ENCODE data around the gene ZNG1F. TPM values are rescaled to one million over a fixed set of nuclear protein-coding genes. Genes with fewer than 3 reads are reported as not detected.
A peak's percentile ranks its signal among the peaks of the same experiment; 100 is the strongest.
"Not testable (repeated sequence)": the region's sequence is repeated elsewhere in the genome, so short reads cannot be mapped to it uniquely, and the experiment has no call there.

ZNG1F gene
- polyA plus RNA-seq, 2 of the 4 experiments (the other 2 are of a cell fraction), result 9.9 to 39.1 TPM

DNA sequence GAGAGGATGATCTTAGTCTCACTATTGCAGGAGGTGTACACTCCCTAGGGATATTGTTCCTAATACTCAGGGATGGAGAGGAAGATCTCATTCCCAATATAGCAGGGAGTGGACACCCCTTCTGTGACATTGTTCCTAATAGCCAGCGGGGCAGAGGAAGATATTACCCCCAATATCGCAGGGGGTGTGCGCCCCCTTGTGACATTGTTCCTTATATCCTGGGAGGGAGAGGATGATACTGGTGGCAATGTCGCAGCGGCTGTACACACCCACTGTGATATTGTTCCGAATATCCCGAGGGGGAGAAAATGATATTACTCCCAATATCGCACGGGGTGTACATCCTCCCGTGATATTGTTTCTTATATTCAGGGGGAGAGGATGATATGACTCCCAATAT is 78.2 kb downstream of the ZNG1F start:
- peak in 1 of 2 experiments; percentile 11 for DNase-seq (ENCODE audit: low read depth in 1 of 2, low spot score in 1 of 2)
- ATAC-seq, H3K9me3 ChIP-seq, H3K4me3 ChIP-seq, POLR2A ChIA-PET, FAIRE-seq, H3K4me1 ChIP-seq, H3K27ac ChIP-seq, H3K4me2 ChIP-seq, CTCF ChIA-PET: not testable (repeated sequence)
- TF ChIP-seq RAD21 (conservative IDR thresholded peaks at IDR 0.05 in 1 of 2, IDR thresholded peaks at IDR 0.05 in 1 of 2), result peak in 1 of 2 experiments; percentile 33; a peak in 2 of 5 replicates
- 51% methylated on average over 10 of the region's 10 CpGs for WGBS (ENCODE audit: missing lambda C conversion rate)

- H3K4me2 ChIP-seq; DNase-seq (ENCODE audit: low read depth in 1 of 2, low spot score in 1 of 2); POLR2A ChIA-PET; H3K4me3 ChIP-seq; FAIRE-seq; CTCF ChIA-PET; H3K9me3 ChIP-seq; H3K4me1 ChIP-seq; H3K27ac ChIP-seq: not testable (repeated sequence)
- WGBS (ENCODE audit: missing lambda C conversion rate), result 22% methylated on average over 6 of the region's 13 CpGs
- peak; percentile 47; a peak in 5 of 6 replicates for ATAC-seq
Observed at GRCh38 chr9:41109253-41109652, 79.9 kb downstream of the ZNG1F start.

- FAIRE-seq; H3K4me1 ChIP-seq; H3K9me3 ChIP-seq; ATAC-seq; CTCF ChIA-PET; H3K27ac ChIP-seq; POLR2A ChIA-PET; H3K4me3 ChIP-seq; DNase-seq (ENCODE audit: low read depth in 1 of 2, low spot score in 1 of 2): not testable (repeated sequence)
- peak overlapping the region; percentile 32; the same call in 1 of the 3 replicates for H3K4me2 ChIP-seq
- WGBS (ENCODE audit: missing lambda C conversion rate), result no CpG with 5 or more reads among the region's 22 CpGs
Observed at GRCh38 chr9:41108816-41109215, 80.3 kb downstream of the ZNG1F start.

DNA sequence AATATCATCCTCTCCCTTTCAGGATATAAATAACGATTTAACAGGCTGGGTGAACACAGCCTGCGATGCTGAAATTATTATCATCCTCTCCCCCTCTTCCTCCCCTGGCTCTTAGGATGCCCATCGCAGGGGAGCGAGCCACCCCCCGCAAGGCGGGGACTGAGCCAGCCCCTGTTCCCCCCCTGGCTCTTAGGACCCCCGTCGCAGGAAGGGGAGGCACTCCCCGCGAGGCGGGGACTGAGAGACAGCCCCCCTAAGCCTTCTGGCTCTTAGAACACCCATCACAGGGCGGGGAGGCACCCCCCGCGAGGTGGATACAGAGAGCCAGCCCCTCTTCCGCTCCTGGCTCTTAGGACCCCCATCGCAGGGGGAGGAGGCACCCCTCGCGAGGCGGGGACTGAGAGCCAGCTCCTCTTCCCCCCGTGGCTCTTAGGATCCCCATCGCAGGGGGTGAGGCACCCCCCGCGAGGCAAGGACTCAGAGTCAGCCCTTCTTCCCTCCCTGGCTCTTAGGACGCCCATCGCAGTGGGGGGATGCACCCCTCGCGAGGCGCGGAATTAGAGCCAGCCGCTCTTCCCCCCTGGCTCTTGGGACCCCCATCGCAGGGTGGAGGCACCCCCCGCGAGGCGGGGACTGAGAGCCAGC is 82.5 kb downstream of the ZNG1F start:
- FAIRE-seq; H3K27ac ChIP-seq; H3K4me1 ChIP-seq; POLR2A ChIA-PET; H3K4me3 ChIP-seq; DNase-seq (ENCODE audit: low read depth in 1 of 2, low spot score in 1 of 2); CTCF ChIA-PET; H3K9me3 ChIP-seq: not testable (repeated sequence)
- 28% methylated on average over 5 of the region's 34 CpGs for WGBS (ENCODE audit: missing lambda C conversion rate)
- H3K4me2 ChIP-seq, result peak overlapping the region; percentile 47; the same call in 2 of the 3 replicates
- ATAC-seq, result peak in 1 of 2 experiments; percentile 18; a peak in 2 of 6 replicates

DNA sequence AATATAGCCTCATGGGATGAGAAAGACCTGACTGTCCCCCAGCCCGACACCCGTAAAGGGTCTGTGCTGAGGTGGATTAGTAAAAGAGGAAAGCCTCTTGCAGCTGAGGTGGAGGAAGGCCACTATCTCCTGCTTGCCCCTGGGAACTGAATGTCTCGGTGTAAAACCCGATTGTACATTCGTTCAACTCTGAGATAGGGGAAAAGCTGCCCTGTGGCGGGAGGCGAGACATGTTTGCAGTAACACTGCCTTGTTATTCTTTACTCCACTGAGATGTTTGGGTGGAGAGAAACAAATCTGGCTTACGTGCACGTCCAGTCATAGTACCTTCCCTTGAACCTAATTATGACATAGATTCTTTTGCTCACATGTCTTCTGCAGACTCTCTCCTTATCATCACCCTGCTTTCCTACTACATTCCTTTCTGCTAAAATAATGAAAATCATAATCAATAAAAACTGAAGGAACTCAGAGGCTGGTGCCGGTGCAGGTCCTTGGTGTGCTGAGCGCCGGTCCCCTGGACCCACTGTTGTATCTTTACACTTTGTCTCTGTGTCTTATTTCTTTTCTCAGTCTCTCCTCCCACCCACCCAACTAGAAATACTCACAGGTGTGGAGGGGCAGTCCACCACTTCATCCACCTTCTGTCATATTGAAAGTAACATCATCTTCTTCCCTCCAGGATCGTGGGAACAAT is 83.4 kb downstream of the ZNG1F start:
- FAIRE-seq; H3K4me2 ChIP-seq; H3K4me3 ChIP-seq; POLR2A ChIA-PET; H3K9me3 ChIP-seq; H3K27ac ChIP-seq; CTCF ChIA-PET; DNase-seq (ENCODE audit: low read depth in 1 of 2, low spot score in 1 of 2); H3K4me1 ChIP-seq; ATAC-seq: not testable (repeated sequence)
- 56% methylated on average over 10 of the region's 13 CpGs for WGBS (ENCODE audit: missing lambda C conversion rate)

- H3K27ac ChIP-seq; FAIRE-seq; CTCF ChIA-PET; H3K4me3 ChIP-seq; H3K4me1 ChIP-seq; POLR2A ChIA-PET; H3K9me3 ChIP-seq; DNase-seq (ENCODE audit: low read depth in 1 of 2, low spot score in 1 of 2); ATAC-seq: not testable (repeated sequence)
- H3K4me2 ChIP-seq, result peak overlapping the region; percentile 52
- WGBS (ENCODE audit: missing lambda C conversion rate), result 16% methylated on average over 6 of the region's 19 CpGs
Observed at GRCh38 chr9:41104542-41104941, 84.6 kb downstream of the ZNG1F start.

- H3K4me3 ChIP-seq, FAIRE-seq: not testable (repeated sequence)
Observed at GRCh38 chr9:41100508-41100907, 88.6 kb downstream of the ZNG1F start.

GRCh38 chr9:41098759-41099158 is 90.4 kb downstream of the ZNG1F start:
- CTCF ChIA-PET; H3K4me3 ChIP-seq; H3K27ac ChIP-seq; POLR2A ChIA-PET; ATAC-seq; H3K4me1 ChIP-seq; H3K4me2 ChIP-seq; H3K9me3 ChIP-seq; FAIRE-seq; DNase-seq (ENCODE audit: low read depth in 1 of 2, low spot score in 1 of 2): not testable (repeated sequence)
- 25% methylated on average over 4 of the region's 4 CpGs for WGBS (ENCODE audit: missing lambda C conversion rate)

More at GRCh38 chr9:41100508-41100907, 88.6 kb downstream of the ZNG1F start:
- H3K4me1 ChIP-seq; H3K27ac ChIP-seq; H3K4me2 ChIP-seq; POLR2A ChIA-PET; ATAC-seq; CTCF ChIA-PET; DNase-seq (ENCODE audit: low read depth in 1 of 2, low spot score in 1 of 2); H3K9me3 ChIP-seq: not testable (repeated sequence)
- 51% methylated on average over 7 of the region's 7 CpGs for WGBS (ENCODE audit: missing lambda C conversion rate)

DNA sequence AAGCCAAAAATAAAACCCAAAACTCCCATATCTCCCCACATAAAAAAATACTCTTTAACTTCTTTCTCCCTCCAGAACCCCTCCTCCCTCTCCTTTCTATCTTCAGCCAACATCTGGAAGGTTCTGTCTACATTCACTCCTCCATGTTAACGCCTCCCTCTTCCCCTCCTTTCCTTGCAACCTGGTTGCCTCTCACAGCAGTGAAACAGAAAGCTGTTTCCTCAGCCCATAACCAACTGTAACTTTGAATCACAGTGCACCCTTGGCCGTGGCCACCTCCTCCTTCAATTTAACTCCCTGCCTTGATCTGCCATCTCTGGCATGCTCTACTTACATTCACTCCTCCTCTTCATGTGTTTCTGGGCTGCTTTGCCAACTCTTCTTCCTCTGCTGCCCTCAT is 94.1 kb downstream of the ZNG1F start:
- POLR2A ChIA-PET; DNase-seq (ENCODE audit: low read depth in 1 of 2, low spot score in 1 of 2); H3K4me2 ChIP-seq; CTCF ChIA-PET; H3K9me3 ChIP-seq; H3K27ac ChIP-seq; H3K4me1 ChIP-seq; ATAC-seq; FAIRE-seq; H3K4me3 ChIP-seq: not testable (repeated sequence)
- 48% methylated on average over 2 of the region's 2 CpGs for WGBS (ENCODE audit: missing lambda C conversion rate)

DNA sequence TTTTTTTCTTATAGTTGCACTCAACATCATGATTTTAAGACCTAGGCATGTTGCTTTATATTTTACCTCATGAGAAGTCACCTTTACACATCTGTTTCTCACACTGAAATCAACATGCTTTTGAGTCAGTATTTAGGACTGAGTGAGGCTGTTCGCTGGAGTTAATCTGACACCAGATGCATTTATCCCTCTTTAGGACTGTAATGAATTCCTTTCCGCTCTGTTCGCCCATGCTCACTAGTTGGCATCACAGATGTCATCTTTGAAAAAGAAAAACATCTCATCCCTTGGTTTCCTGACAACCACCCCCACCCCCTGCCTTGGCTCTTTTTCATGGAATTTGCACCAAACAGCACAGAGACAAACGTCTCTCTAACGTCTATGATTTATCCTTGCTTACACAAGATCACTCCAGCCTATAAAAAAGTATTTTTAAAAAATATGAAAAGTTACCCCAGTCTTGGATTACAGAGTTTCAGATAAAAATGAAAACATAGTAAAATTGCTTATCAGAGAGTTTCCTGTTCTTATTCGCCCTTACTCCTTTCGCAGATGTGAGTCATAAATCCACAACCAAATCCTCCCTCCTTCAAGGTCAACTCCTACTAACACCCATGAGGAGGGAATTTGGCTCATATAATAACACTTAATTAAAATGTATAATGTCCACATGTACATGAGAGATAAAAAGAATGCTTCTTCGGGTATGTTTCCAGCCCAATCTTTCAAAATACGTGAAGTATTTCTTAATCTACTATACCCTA is 94.9 kb downstream of the ZNG1F start:
- H3K4me3 ChIP-seq; FAIRE-seq; POLR2A ChIA-PET; H3K9me3 ChIP-seq; CTCF ChIA-PET; H3K27ac ChIP-seq; H3K4me1 ChIP-seq; ATAC-seq; DNase-seq (ENCODE audit: low read depth in 1 of 2, low spot score in 1 of 2); H3K4me2 ChIP-seq: not testable (repeated sequence)
- WGBS (ENCODE audit: missing lambda C conversion rate), result 84% methylated on average over 3 of the region's 9 CpGs

GRCh38 chr9:41090922-41091321 is 98.2 kb downstream of the ZNG1F start:
- POLR2A ChIA-PET; H3K4me2 ChIP-seq; H3K4me3 ChIP-seq; FAIRE-seq; DNase-seq (ENCODE audit: low read depth in 1 of 2, low spot score in 1 of 2); H3K9me3 ChIP-seq; ATAC-seq; H3K27ac ChIP-seq; H3K4me1 ChIP-seq; CTCF ChIA-PET: not testable (repeated sequence)
